ENCODE results near the gene KDM2B.

- TF ChIP-seq CTCF (conservative IDR thresholded peaks at IDR 0.05) (no peak), EZH2 (IDR thresholded peaks at IDR 0.05; ENCODE audit: low read depth) (no peak)
Measured at GRCh38 chr12:121613462-121613861, 32.6 kb upstream of the KDM2B start.
